Immature natural killer cell (primary cell): Measurements from ENCODE around the gene MTREX. TPM values are rescaled to one million over a fixed set of nuclear protein-coding genes. Genes with fewer than 3 reads are reported as not detected.
A peak's percentile ranks its signal among the peaks of the same experiment; 100 is the strongest.

Experiments used
- DNase-seq, 3 donors: peaks; one replicate each; pipeline ENCODE4 v3.0.0; 2022; ENCODE audit warnings: mixed read lengths in 1 of 3
- H3K27ac Mint-ChIP-seq, 6 donors: one replicate each; pipeline ENCODE4 v1.8.0; 2020; ENCODE audit warnings: mixed read lengths in 6 of 6, mild to moderate bottlenecking in 5 of 6, inconsistent platforms in 4 of 6, moderate library complexity in 3 of 6
- H3K27me3 Mint-ChIP-seq, 3 donors: one replicate each; pipeline ENCODE4 v1.8.0; 2020 to 2021; ENCODE audit warnings: low read depth in 3 of 3, mild to moderate bottlenecking in 3 of 3, mixed read lengths in 3 of 3, moderate library complexity in 3 of 3, inconsistent platforms in 1 of 3
- H3K36me3 Mint-ChIP-seq, 3 donors: one replicate each; pipeline ENCODE4 v1.8.0; 2020; ENCODE audit warnings: mixed read lengths in 3 of 3, inconsistent platforms in 2 of 3, mild to moderate bottlenecking in 2 of 3
- H3K4me1 Mint-ChIP-seq, 2 donors: one replicate each; pipeline ENCODE4 v1.8.0; 2020; ENCODE audit warnings: inconsistent platforms in 2 of 2, mild to moderate bottlenecking in 2 of 2, mixed read lengths in 2 of 2, moderate library complexity in 1 of 2
- H3K4me3 Mint-ChIP-seq, 5 donors: one replicate each; pipeline ENCODE4 v1.8.0; 2020; ENCODE audit warnings: mild to moderate bottlenecking in 5 of 5, mixed read lengths in 5 of 5, inconsistent platforms in 3 of 5, moderate library complexity in 3 of 5
- H3K9me3 Mint-ChIP-seq, 6 donors: one replicate each; pipeline ENCODE4 v1.8.0; 2020; ENCODE audit warnings: mild to moderate bottlenecking in 6 of 6, mixed read lengths in 6 of 6, inconsistent platforms in 4 of 6, moderate library complexity in 3 of 6
- polyA plus RNA-seq, 3 donors: library from polyadenylated mRNA; unstranded; fragments of 300-500 nt; fragmentation: Illumina TruSeq; gene quantifications; one replicate each; pipeline ENCODE4 v1.2.3, GENCODE V29; 2021

MTREX gene
- polyA plus RNA-seq, 3 donors from 2014 or later, result 21.8 to 29.3 (median 24.4) TPM

GRCh38 chr5:55407059-55407684 is 99.4 kb downstream of the MTREX start:
- no peaks in the 10 kb centered on the region for H3K4me1 Mint-ChIP-seq
- no peak for DNase-seq

GRCh38 chr5:55407984-55408383 is 100.2 kb downstream of the MTREX start:
- H3K4me3 Mint-ChIP-seq, result no peak overlapping the region
- no peak for DNase-seq
- no peaks in the 10 kb centered on the region for H3K4me1 Mint-ChIP-seq
- H3K27ac Mint-ChIP-seq, result peak overlapping the region in 1 of 6 donors; percentile 4
- no peaks in the 10 kb centered on the region for H3K9me3 Mint-ChIP-seq
- H3K27me3 Mint-ChIP-seq, result peaks cover 0 to 2% (median 0%) of the 10 kb centered on the region in 3 donors
- peaks cover 24 to 44% (median 26%) of the 10 kb centered on the region in 3 donors for H3K36me3 Mint-ChIP-seq

More at GRCh38 chr5:55407059-55407684, 99.4 kb downstream of the MTREX start:
- H3K27me3 Mint-ChIP-seq, result peaks cover 0 to 2% (median 0%) of the 10 kb centered on the region in 3 donors
- no peaks in the 10 kb centered on the region for H3K9me3 Mint-ChIP-seq
- peaks cover 22 to 42% (median 24%) of the 10 kb centered on the region in 3 donors for H3K36me3 Mint-ChIP-seq
- H3K27ac Mint-ChIP-seq, result peak overlapping the region in 1 of 6 donors; percentile 4
- H3K4me3 Mint-ChIP-seq, result no peak overlapping the region

- no peak for DNase-seq
- Mint-ChIP-seq H3K9me3 (no peaks in the 10 kb centered on the region), H3K27me3 (no peaks in the 10 kb centered on the region), H3K4me3 (no peak overlapping the region), H3K4me1 (no peaks in the 10 kb centered on the region), H3K27ac (no peak overlapping the region), H3K36me3 (peaks cover 26 to 39% (median 32%) of the 10 kb centered on the region in 3 donors)
These were observed 102.0 kb downstream of the MTREX start for GRCh38 chr5:55409775-55410174.

- Mint-ChIP-seq H3K27ac (peak overlapping the region in 1 of 6 donors; percentile 2), H3K36me3 (peaks cover 26 to 41% (median 33%) of the 10 kb centered on the region in 3 donors), H3K27me3 (no peaks in the 10 kb centered on the region), H3K4me1 (no peaks in the 10 kb centered on the region), H3K4me3 (no peak overlapping the region), H3K9me3 (no peaks in the 10 kb centered on the region)
- DNase-seq, result no peak
These were observed 103.1 kb downstream of the MTREX start for GRCh38 chr5:55410845-55411244.

- Mint-ChIP-seq H3K9me3 (no peaks in the 10 kb centered on the region), H3K4me3 (no peak overlapping the region), H3K27ac (no peak overlapping the region), H3K36me3 (peaks cover 22 to 39% (median 32%) of the 10 kb centered on the region in 3 donors), H3K4me1 (no peaks in the 10 kb centered on the region), H3K27me3 (no peaks in the 10 kb centered on the region)
- no peak for DNase-seq
These were observed 104.1 kb downstream of the MTREX start for GRCh38 chr5:55411876-55412275.

GRCh38 chr5:55413644-55414043 is 105.9 kb downstream of the MTREX start:
- Mint-ChIP-seq H3K27ac (no peak overlapping the region), H3K4me1 (no peaks in the 10 kb centered on the region), H3K9me3 (no peaks in the 10 kb centered on the region), H3K4me3 (no peak overlapping the region), H3K36me3 (peaks cover 21 to 37% (median 28%) of the 10 kb centered on the region in 3 donors), H3K27me3 (no peaks in the 10 kb centered on the region)
- DNase-seq, result no peak

GRCh38 chr5:55415071-55415470 is 107.3 kb downstream of the MTREX start:
- DNase-seq, result no peak
- no peaks in the 10 kb centered on the region for H3K27me3 Mint-ChIP-seq
- no peaks in the 10 kb centered on the region for H3K9me3 Mint-ChIP-seq
- peaks cover 0 to 3% of the 10 kb centered on the region in 2 donors for H3K4me1 Mint-ChIP-seq
- H3K36me3 Mint-ChIP-seq, result peaks cover 20 to 44% (median 21%) of the 10 kb centered on the region in 3 donors
- H3K4me3 Mint-ChIP-seq, result no peak overlapping the region
- H3K27ac Mint-ChIP-seq, result peak overlapping the region in 1 of 6 donors; percentile 4

GRCh38 chr5:55416306-55416705 is 108.5 kb downstream of the MTREX start:
- H3K9me3 Mint-ChIP-seq, result no peaks in the 10 kb centered on the region
- no peak for DNase-seq
- no peaks in the 10 kb centered on the region for H3K27me3 Mint-ChIP-seq
- peaks cover 16 to 41% (median 16%) of the 10 kb centered on the region in 3 donors for H3K36me3 Mint-ChIP-seq
- no peak overlapping the region for H3K27ac Mint-ChIP-seq
- peaks cover 12 to 16% of the 10 kb centered on the region in 2 donors for H3K4me1 Mint-ChIP-seq
- H3K4me3 Mint-ChIP-seq, result no peak overlapping the region

- Mint-ChIP-seq H3K4me3 (no peak overlapping the region), H3K27me3 (no peaks in the 10 kb centered on the region), H3K9me3 (no peaks in the 10 kb centered on the region), H3K36me3 (peaks cover 20 to 48% (median 22%) of the 10 kb centered on the region in 3 donors), H3K4me1 (peaks cover 14 to 19% of the 10 kb centered on the region in 2 donors), H3K27ac (no peak overlapping the region)
- DNase-seq, result no peak
These were observed 111.5 kb downstream of the MTREX start for GRCh38 chr5:55418994-55419968.

GRCh38 chr5:55421074-55421529 is 113.3 kb downstream of the MTREX start:
- Mint-ChIP-seq H3K4me3 (peak overlapping the region in 1 of 5 donors; percentile 7), H3K4me1 (peaks cover 14 to 19% of the 10 kb centered on the region in 2 donors), H3K9me3 (no peaks in the 10 kb centered on the region), H3K27ac (peak overlapping the region in 2 of 6 donors; percentile 8 to 68), H3K27me3 (no peaks in the 10 kb centered on the region), H3K36me3 (peaks cover 29 to 54% (median 31%) of the 10 kb centered on the region in 3 donors)
- peak in 2 of 3 donors; percentile 21 to 34 for DNase-seq

- Mint-ChIP-seq H3K36me3 (peaks cover 53 to 85% (median 76%) of the 10 kb centered on the region in 3 donors), H3K27ac (no peak overlapping the region), H3K4me3 (no peak overlapping the region), H3K9me3 (peaks cover 4 to 20% (median 10%) of the 10 kb centered on the region in 6 donors), H3K27me3 (peaks cover 0 to 4% (median 0%) of the 10 kb centered on the region in 3 donors), H3K4me1 (peaks cover under 1 to 2% of the 10 kb centered on the region in 2 donors)
- DNase-seq, result no peak
These were observed 118.7 kb downstream of the MTREX start for GRCh38 chr5:55426455-55426854.

- Mint-ChIP-seq H3K9me3 (peaks cover 9 to 27% (median 14%) of the 10 kb centered on the region in 6 donors), H3K27ac (no peak overlapping the region), H3K4me3 (no peak overlapping the region), H3K27me3 (peaks cover 0 to 6% (median 0%) of the 10 kb centered on the region in 3 donors), H3K36me3 (peaks cover 53 to 88% (median 79%) of the 10 kb centered on the region in 3 donors), H3K4me1 (no peaks in the 10 kb centered on the region)
- no peak for DNase-seq
These were observed 119.4 kb downstream of the MTREX start for GRCh38 chr5:55427157-55427556.

GRCh38 chr5:55429221-55429612 is 121.4 kb downstream of the MTREX start:
- Mint-ChIP-seq H3K27ac (no peak overlapping the region), H3K36me3 (peaks cover 39 to 83% (median 79%) of the 10 kb centered on the region in 3 donors), H3K9me3 (peaks cover 15 to 39% (median 27%) of the 10 kb centered on the region in 6 donors), H3K27me3 (peaks cover 0 to 8% (median 0%) of the 10 kb centered on the region in 3 donors), H3K4me1 (no peaks in the 10 kb centered on the region), H3K4me3 (no peak overlapping the region)
- DNase-seq, result no peak
